Ishikawa (cell line): ENCODE measurements around the gene TEX9.

Experiments used
- CEBPB ChIP-seq: IDR thresholded peaks from 2 replicates; pipeline ENCODE4 v1.6.1; 2012
- CREB1 ChIP-seq: IDR thresholded peaks from 2 replicates; pipeline ENCODE4 v1.6.1; 2012; ENCODE audit warnings: low read depth
- EGR1 ChIP-seq: IDR thresholded peaks from 2 replicates; pipeline ENCODE4 v1.6.1; 2012
- EP300 ChIP-seq: IDR thresholded peaks from 2 replicates; pipeline ENCODE4 v1.6.1; 2012; ENCODE audit warnings: borderline replicate concordance
- FOXM1 ChIP-seq: IDR thresholded peaks from 2 replicates; pipeline ENCODE4 v1.6.1; 2012; ENCODE audit warnings: low read depth, borderline replicate concordance
- NFIC ChIP-seq: IDR thresholded peaks from 2 replicates; pipeline ENCODE4 v1.6.1; 2012
- RAD21 ChIP-seq: IDR thresholded peaks from 2 replicates; pipeline ENCODE4 v1.6.1; 2012; ENCODE audit warnings: low read depth
- TAF1 ChIP-seq: IDR thresholded peaks from 2 replicates; pipeline ENCODE4 v1.6.1; 2012; ENCODE audit warnings: low read depth, mild to moderate bottlenecking
- TCF12 ChIP-seq: IDR thresholded peaks from 2 replicates; pipeline ENCODE4 v1.6.1; 2012; ENCODE audit warnings: low read depth
- TEAD4 ChIP-seq: IDR thresholded peaks from 2 replicates; pipeline ENCODE4 v1.6.1; 2012
- YY1 ChIP-seq: IDR thresholded peaks from 2 replicates; pipeline ENCODE4 v1.6.1; 2012; ENCODE audit warnings: low read depth
- ZBTB7A ChIP-seq: IDR thresholded peaks from 2 replicates; pipeline ENCODE4 v1.6.1; 2012; ENCODE audit warnings: low read depth
- TF ChIP-seq, protein P1 (sequence below): IDR thresholded peaks from 2 replicates; pipeline ENCODE4 v1.6.1; 2012; ENCODE audit warnings: low read depth, mild to moderate bottlenecking
- TF ChIP-seq, protein P2 (sequence below): IDR thresholded peaks from 2 replicates; pipeline ENCODE4 v1.6.1; 2012
- TF ChIP-seq, protein P3 (sequence below): IDR thresholded peaks from 2 replicates; pipeline ENCODE4 v1.6.1; 2012

Gene TEX9

DNA sequence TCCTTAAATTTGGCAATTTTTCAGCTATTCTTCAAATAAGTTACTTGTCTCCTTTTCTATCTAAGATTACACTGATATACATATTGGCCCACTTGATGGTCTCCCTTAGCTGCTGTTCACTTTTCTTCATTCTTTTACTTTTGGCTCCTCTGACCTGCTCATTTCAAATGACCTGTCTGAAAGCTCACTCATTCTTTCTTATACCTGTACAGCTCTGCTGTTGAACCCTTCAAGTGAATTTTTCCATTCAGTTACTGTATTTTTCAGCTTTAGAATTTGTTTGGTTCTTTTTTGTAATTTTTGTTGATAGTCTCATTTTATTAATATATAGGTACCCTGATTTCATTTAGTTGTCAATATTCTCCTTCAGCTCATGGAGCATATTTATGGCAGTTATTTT lies 60.0 kb downstream of the TEX9 start:
- TF ChIP-seq FOXM1 (no peak), NFIC (no peak), EP300 (no peak), TAF1 (no peak), ZBTB7A (no peak), RAD21 (no peak), TCF12 (no peak), YY1 (no peak), EGR1 (no peak), CEBPB (no peak), CREB1 (no peak)
- TF ChIP-seq, protein P1, sequence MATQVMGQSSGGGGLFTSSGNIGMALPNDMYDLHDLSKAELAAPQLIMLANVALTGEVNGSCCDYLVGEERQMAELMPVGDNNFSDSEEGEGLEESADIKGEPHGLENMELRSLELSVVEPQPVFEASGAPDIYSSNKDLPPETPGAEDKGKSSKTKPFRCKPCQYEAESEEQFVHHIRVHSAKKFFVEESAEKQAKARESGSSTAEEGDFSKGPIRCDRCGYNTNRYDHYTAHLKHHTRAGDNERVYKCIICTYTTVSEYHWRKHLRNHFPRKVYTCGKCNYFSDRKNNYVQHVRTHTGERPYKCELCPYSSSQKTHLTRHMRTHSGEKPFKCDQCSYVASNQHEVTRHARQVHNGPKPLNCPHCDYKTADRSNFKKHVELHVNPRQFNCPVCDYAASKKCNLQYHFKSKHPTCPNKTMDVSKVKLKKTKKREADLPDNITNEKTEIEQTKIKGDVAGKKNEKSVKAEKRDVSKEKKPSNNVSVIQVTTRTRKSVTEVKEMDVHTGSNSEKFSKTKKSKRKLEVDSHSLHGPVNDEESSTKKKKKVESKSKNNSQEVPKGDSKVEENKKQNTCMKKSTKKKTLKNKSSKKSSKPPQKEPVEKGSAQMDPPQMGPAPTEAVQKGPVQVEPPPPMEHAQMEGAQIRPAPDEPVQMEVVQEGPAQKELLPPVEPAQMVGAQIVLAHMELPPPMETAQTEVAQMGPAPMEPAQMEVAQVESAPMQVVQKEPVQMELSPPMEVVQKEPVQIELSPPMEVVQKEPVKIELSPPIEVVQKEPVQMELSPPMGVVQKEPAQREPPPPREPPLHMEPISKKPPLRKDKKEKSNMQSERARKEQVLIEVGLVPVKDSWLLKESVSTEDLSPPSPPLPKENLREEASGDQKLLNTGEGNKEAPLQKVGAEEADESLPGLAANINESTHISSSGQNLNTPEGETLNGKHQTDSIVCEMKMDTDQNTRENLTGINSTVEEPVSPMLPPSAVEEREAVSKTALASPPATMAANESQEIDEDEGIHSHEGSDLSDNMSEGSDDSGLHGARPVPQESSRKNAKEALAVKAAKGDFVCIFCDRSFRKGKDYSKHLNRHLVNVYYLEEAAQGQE = no peak
- TF ChIP-seq, protein P2, sequence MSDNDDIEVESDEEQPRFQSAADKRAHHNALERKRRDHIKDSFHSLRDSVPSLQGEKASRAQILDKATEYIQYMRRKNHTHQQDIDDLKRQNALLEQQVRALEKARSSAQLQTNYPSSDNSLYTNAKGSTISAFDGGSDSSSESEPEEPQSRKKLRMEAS = no peak

DNA sequence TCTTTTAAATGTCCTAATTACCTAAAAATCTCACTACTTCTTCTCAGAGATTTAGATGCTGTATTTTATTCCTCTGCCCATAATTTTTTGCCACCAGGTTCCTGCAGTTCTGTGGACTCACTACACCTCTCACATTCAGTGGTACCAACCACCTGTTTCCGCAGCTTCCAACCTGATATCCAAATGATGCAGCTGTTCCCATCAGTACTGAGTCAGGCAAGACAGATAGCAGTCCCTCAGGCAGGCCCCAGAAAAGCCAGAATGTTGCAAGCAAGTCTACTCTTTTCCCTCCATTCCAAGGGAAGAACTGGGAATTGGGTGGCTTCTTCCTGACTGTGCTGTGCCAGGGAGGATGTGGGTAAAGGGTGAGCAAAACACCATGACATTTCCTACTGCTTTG lies 60.8 kb downstream of the TEX9 start:
- TF ChIP-seq, protein P3, sequence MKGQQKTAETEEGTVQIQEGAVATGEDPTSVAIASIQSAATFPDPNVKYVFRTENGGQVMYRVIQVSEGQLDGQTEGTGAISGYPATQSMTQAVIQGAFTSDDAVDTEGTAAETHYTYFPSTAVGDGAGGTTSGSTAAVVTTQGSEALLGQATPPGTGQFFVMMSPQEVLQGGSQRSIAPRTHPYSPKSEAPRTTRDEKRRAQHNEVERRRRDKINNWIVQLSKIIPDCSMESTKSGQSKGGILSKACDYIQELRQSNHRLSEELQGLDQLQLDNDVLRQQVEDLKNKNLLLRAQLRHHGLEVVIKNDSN = no peak
- TF ChIP-seq FOXM1 = no peak
- TF ChIP-seq TCF12 = no peak
- TF ChIP-seq NFIC = no peak
- no peak for TF ChIP-seq CEBPB
- TF ChIP-seq, protein P1 = no peak

DNA sequence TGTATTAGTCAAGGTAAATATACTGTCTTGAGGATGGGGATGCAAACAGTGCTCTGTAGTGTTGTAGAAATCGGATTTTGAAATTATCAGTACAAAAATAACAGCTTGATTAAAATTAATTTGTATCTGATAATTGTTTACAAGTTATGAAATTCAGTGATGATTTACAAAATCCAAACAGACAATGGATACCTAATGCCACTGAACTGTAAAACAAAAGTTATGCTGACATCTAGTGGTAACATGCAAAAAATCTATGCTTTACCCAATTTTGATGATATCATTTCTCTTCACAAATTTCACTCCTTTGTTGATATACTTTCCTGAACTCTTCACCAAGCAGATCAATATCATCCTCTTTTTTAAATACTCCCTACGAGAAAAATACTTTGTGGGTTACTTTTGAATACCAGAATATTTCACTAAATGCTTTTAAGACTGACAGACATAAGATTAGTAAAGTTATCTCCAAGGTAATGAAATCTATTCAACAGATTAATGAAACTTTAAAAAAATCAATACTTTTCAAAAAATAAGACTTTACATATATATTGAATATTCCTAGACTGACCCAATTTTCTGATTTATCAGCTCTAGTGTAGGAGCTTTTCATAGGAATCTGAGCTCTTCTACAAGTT lies 63.7 kb downstream of the TEX9 start:
- TF ChIP-seq CEBPB = no peak
- no peak for TF ChIP-seq ZBTB7A
- peak; percentile 57 for TF ChIP-seq RAD21

DNA sequence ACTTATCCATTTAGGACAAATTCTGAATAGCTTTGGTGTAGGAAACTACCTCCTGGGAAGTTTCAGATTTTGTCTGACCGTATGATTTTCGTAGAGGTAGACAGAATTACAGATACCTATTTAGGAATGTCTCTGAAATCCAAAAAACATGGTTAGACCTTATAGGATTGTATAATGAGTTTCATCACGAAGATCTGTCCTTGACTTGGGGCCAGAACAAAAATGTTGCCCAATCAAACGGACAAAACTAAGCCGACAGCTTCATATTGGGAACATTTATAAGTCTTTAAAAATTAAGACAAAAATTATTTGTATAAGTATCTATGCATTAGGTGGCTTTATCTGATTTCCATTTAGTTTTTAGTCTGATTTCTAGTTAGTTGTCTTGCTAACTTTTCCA lies 67.1 kb downstream of the TEX9 start:
- TF ChIP-seq, protein P2 = no peak
- TF ChIP-seq YY1 = no peak
- no peak for TF ChIP-seq CREB1
- TF ChIP-seq TEAD4 = no peak
- no peak for TF ChIP-seq NFIC

DNA sequence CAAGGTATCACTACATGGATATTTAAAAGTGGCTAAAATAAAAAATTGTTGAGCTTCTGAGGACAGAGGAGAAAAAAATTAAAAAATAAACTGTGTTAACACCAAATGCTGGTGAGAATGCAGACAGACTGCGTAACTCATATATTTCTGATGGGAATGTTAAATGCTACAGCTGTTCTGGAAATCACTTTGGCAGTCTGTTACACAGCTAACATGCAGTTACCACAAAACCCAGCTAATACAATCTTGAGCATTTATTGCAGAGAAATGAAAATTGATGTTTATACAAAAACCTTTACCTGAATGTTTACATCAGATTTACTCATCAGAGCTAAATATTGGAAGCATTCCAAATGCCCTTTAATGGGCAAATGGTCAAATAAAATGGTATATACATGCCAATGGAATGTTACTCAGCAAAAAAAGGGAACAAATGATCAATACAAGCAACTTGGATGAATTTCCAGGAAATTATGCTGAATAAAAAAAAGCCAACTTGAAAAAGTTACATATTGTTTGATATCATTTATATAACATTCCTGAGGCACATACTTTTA lies 75.1 kb downstream of the TEX9 start:
- TF ChIP-seq CREB1 (no peak), EGR1 (no peak)
- TF ChIP-seq, protein P2 = no peak
- TF ChIP-seq, protein P1 = no peak

DNA sequence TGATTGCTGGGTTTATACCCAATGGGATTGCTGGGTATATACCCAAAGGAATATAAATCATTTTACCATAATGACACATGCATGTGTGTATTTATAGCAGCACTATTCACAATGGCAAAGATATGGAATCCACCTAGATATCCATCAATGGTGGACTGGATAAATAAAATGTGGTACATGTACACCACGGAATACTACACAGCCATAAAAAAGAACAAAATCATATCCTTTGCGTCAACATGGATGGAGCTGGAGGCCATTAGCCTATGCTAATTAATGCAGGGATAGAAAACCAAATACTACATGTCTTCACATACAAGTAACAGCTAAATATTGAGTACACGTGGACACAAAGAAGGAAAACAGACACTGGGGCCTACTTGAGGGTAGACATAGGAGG lies 77.1 kb downstream of the TEX9 start:
- TF ChIP-seq CREB1 (no peak), EGR1 (no peak), ZBTB7A (no peak), NFIC (no peak), CEBPB (no peak), TCF12 (no peak), EP300 (no peak), TAF1 (no peak), FOXM1 (no peak)
- TF ChIP-seq, protein P3 = no peak
- TF ChIP-seq, protein P1 = no peak
- TF ChIP-seq, protein P2 = no peak
